MCF 10A (cell line): ENCODE data around the gene ARHGEF26. TPM values are rescaled to one million over a fixed set of nuclear protein-coding genes. Genes with fewer than 3 reads are reported as not detected.
"Not testable (repeated sequence)": the region's sequence is repeated elsewhere in the genome, so short reads cannot be mapped to it uniquely, and the experiment has no call there.

Source experiments
- BruUV-seq: library from RNA; stranded (reverse); fragments of 400-500 nt; replicated peaks from 2 replicates; lab custom pipeline; 2021; lab: Mats Ljungman, UMichigan
- CTCF ChIA-PET: fragments of 300-600 bp; sonication (Branson Sonifier 250); formaldehyde crosslinking; extraction: SDS; loops from one replicate; lab custom pipeline; 2021; ENCODE audit warnings: antibody characterized with exemption, inconsistent platforms; lab: Yijun Ruan, JAX
- POLR2A ChIA-PET: fragments of 300-600, 350-650 bp; sonication (Branson Sonifier 250); formaldehyde crosslinking; extraction: SDS; loops from one replicate; lab custom pipeline; 2020; ENCODE audit warnings: antibody characterized with exemption, inconsistent platforms; lab: Yijun Ruan, JAX
- DNase-seq: peaks from one replicate; pipeline ENCODE4 v3.0.0-alpha.2; 2018; ENCODE audit not compliant: unreplicated experiment
- H3K27ac Mint-ChIP-seq: one replicate; pipeline ENCODE4 v1.8.0; 2022; ENCODE audit warnings: mild to moderate bottlenecking, low read depth, mixed read lengths; ENCODE audit not compliant: unreplicated experiment
- H3K27me3 Mint-ChIP-seq: one replicate; pipeline ENCODE4 v1.8.0; 2022; ENCODE audit warnings: mixed read lengths; ENCODE audit not compliant: insufficient read depth, unreplicated experiment
- H3K36me3 Mint-ChIP-seq: one replicate; pipeline ENCODE4 v1.8.0; 2022; ENCODE audit warnings: mild to moderate bottlenecking, moderate library complexity, mixed read lengths; ENCODE audit not compliant: insufficient read depth, unreplicated experiment
- H3K4me1 Mint-ChIP-seq: one replicate; pipeline ENCODE4 v1.8.0; 2022; ENCODE audit warnings: mixed read lengths; ENCODE audit not compliant: insufficient read depth, unreplicated experiment
- H3K4me3 Mint-ChIP-seq: one replicate; pipeline ENCODE4 v1.8.0; 2022; ENCODE audit warnings: mild to moderate bottlenecking, moderate library complexity, mixed read lengths; ENCODE audit not compliant: unreplicated experiment
- H3K9me3 Mint-ChIP-seq: one replicate; pipeline ENCODE4 v1.8.0; 2022; ENCODE audit warnings: mixed read lengths; ENCODE audit not compliant: unreplicated experiment
- intact Hi-C: fragments of 100-400 bp; cut with micrococcal nuclease; formaldehyde crosslinking; loops from 2 replicates; pipeline ENCODE4 v1.14.1; 2022
- total RNA-seq: library from RNA; stranded (reverse); gene quantifications from 2 replicates; pipeline ENCODE4 v1.2.3, GENCODE V29; 2022
- TF ChIP-seq, protein P1 (sequence below): fragments of 200-600 bp; IDR thresholded peaks from one replicate; pipeline ENCODE4 v1.8.0; 2022; ENCODE audit warnings: antibody characterized with exemption, mild to moderate bottlenecking; ENCODE audit not compliant: unreplicated experiment

ARHGEF26 gene
- total RNA-seq, 1 experiment from 2014 or later: 0.63 TPM

GRCh38 chr3:154085071-154085470 is 36.1 kb upstream of the ARHGEF26 start:
- H3K27ac Mint-ChIP-seq: no peak overlapping the region
- DNase-seq: no peak
- no TSS peak for BruUV-seq
- intact Hi-C loops: no loop called here
- H3K4me3 Mint-ChIP-seq: no peak overlapping the region
- no peaks in the 10 kb centered on the region for H3K4me1 Mint-ChIP-seq
- ChIA-PET POLR2A (no interaction called here), CTCF (interaction anchor here (0.8 to 1.9 kb wide), 3 partner anchors 13 to 170 kb away, joined by 3 to 9 read pairs (median 8); no protein-coding TSS in a partner anchor)
- no peaks in the 10 kb centered on the region for H3K36me3 Mint-ChIP-seq
- H3K9me3 Mint-ChIP-seq: peaks cover 8% of the 10 kb centered on the region
- TF ChIP-seq, protein P1, sequence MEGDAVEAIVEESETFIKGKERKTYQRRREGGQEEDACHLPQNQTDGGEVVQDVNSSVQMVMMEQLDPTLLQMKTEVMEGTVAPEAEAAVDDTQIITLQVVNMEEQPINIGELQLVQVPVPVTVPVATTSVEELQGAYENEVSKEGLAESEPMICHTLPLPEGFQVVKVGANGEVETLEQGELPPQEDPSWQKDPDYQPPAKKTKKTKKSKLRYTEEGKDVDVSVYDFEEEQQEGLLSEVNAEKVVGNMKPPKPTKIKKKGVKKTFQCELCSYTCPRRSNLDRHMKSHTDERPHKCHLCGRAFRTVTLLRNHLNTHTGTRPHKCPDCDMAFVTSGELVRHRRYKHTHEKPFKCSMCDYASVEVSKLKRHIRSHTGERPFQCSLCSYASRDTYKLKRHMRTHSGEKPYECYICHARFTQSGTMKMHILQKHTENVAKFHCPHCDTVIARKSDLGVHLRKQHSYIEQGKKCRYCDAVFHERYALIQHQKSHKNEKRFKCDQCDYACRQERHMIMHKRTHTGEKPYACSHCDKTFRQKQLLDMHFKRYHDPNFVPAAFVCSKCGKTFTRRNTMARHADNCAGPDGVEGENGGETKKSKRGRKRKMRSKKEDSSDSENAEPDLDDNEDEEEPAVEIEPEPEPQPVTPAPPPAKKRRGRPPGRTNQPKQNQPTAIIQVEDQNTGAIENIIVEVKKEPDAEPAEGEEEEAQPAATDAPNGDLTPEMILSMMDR: no peak
- no peaks in the 10 kb centered on the region for H3K27me3 Mint-ChIP-seq

GRCh38 chr3:154085799-154086198 is 35.4 kb upstream of the ARHGEF26 start:
- intact Hi-C loops: no loop called here
- TF ChIP-seq, protein P1: no peak

DNA sequence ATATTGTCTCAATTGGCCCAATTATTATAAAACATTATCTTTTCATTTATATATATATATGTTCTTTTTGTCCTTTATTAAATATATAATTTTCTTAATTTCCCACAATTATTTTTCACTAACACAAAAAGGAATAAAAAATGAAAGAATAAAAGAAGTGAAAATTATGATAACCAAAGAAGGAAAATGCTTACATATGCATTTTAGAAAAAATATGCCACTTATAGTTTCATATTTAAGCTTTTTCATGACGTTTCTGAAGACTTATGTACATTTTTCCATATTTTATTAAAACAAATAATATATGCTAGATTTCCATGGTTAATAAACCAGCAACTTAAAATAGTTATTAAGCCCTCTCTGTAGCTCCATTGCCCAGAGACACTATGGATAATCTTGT is 34.9 kb upstream of the ARHGEF26 start:
- Mint-ChIP-seq H3K27ac (no peak overlapping the region), H3K4me1 (no peaks in the 10 kb centered on the region), H3K27me3 (no peaks in the 10 kb centered on the region), H3K9me3 (peaks cover 8% of the 10 kb centered on the region), H3K36me3 (no peaks in the 10 kb centered on the region), H3K4me3 (no peak overlapping the region)
- ChIA-PET POLR2A (interaction anchor here (0.5 to 1.3 kb wide), 5 partner anchors 9 to 98 kb away, joined by 3 to 5 read pairs (median 3); no protein-coding TSS in a partner anchor), CTCF (interaction anchor here (0.6 to 1.9 kb wide), 3 partner anchors 11 to 1662 kb away, joined by 3 to 8 read pairs (median 3); no protein-coding TSS in a partner anchor)
- intact Hi-C loops: no loop called here
- no TSS peak for BruUV-seq
- no peak for DNase-seq
- TF ChIP-seq, protein P1: no peak

More at GRCh38 chr3:154085799-154086198, 35.4 kb upstream of the ARHGEF26 start:
- POLR2A ChIA-PET: interaction anchor here (0.6 to 1.3 kb wide), 3 partner anchors 8 to 99 kb away, joined by 3 to 5 read pairs (median 3); no protein-coding TSS in a partner anchor
- peaks cover 8% of the 10 kb centered on the region for H3K9me3 Mint-ChIP-seq
- DNase-seq: no peak
- no peaks in the 10 kb centered on the region for H3K27me3 Mint-ChIP-seq
- CTCF ChIA-PET: interaction anchor here (1.9 kb wide), 1 partner anchor 12 kb away, joined by 8 read pairs; no protein-coding TSS in a partner anchor
- H3K36me3 Mint-ChIP-seq: no peaks in the 10 kb centered on the region
- no peaks in the 10 kb centered on the region for H3K4me1 Mint-ChIP-seq
- no peak overlapping the region for H3K4me3 Mint-ChIP-seq
- BruUV-seq: no TSS peak
- H3K27ac Mint-ChIP-seq: no peak overlapping the region

DNA sequence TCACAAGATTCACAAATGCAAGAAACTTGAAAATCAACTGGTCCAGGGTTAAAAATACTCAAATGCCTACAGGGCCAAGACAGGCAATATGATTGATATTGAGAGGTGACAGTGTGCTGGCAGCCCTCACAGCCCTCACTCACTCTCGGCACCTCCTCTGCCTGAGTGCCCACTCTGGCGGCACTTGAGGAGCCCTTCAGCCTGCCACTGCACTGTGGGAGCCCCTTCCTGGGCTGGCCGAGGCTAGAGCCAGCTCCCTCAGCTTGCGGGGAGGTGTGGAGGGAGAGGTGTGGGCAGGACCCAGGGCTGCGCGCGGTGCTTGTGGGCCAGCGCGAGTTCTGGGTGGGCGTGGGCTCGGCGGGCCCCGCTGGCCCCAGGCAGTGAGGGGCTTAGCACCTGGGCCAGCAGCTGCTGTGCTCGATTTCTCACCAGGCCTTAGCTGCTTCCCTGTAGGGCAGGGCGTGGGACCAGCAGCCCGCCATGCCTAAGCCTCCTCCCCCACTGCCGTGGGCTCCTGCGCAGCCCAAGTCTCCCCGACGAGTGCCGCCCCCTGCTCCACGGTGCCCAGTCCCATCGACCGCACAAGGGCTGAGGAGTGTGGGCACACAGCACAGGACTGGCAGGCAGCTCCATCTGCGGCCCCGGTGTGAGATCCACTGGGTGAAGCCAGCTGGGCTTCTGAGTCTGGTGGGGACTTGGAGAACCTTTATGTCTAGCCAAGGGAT is 33.3 kb upstream of the ARHGEF26 start:
- DNase-seq, H3K9me3 Mint-ChIP-seq, H3K27me3 Mint-ChIP-seq, intact Hi-C loops, BruUV-seq, POLR2A ChIA-PET, H3K4me1 Mint-ChIP-seq, H3K36me3 Mint-ChIP-seq, H3K4me3 Mint-ChIP-seq, H3K27ac Mint-ChIP-seq: not testable (repeated sequence)
- CTCF ChIA-PET: interaction anchor here (7.5 kb wide), 1 partner anchor 167 kb away, joined by 75 read pairs; no protein-coding TSS in a partner anchor
